DOHH2 (cell line): Measurements from ENCODE around the gene PTPRT.

Experiments used
- CTCF ChIP-seq: fragments of 200-600 bp; sonication (generic); IDR thresholded peaks from one replicate; pipeline ENCODE4 v1.5.1; 2014; ENCODE audit warnings: antibody characterized with exemption, mild to moderate bottlenecking, low read depth, low read length; ENCODE audit not compliant: poor library complexity, severe bottlenecking
- EZH2phosphoT487 ChIP-seq: fragments of 200-600 bp; sonication (generic); IDR thresholded peaks from 2 replicates; pipeline ENCODE4 v1.6.1; 2017; ENCODE audit warnings: borderline replicate concordance, mild to moderate bottlenecking, antibody characterized with exemption, low read length, moderate library complexity, mixed read lengths

DNA sequence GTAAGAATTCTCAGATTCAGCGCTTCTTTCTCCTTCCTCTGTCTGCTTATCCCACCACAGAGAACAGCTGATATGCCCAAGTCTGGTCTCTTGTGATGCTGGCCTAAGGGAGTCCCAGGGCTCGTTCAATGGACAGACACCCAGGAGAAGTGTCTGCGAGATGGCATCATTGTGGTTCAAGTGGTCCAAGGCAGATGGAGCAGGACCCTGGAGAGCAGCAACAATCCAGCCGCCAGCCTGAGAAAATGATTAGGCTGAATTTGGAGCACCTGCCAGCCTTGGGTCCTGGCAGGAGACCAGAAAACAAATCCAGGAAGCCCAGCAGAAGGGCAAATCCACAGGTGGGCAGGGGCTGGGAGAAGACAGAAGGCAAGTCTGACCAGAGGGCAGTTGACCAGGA, 145.8 kb downstream of the PTPRT start:
- no peak for TF ChIP-seq CTCF
- no peak for TF ChIP-seq EZH2phosphoT487
